NCI-H526 (cell line): ENCODE measurements around the gene PSTPIP1.
A peak's percentile ranks its signal among the peaks of the same experiment; 100 is the strongest.

Source experiments
- DNase-seq, 2 experiments: peaks; one replicate each; lab custom pipeline; 2025; lab: John Stamatoyannopoulos, UW

Gene PSTPIP1

GRCh38 chr15:77070180-77070494 lies 75.2 kb downstream of the PSTPIP1 start:
- DNase-seq, result no peak

- peak; percentile 80 to 98 for DNase-seq
These were observed 75.8 kb downstream of the PSTPIP1 start, which contains the start of gene TSPAN3 for GRCh38 chr15:77070495-77071304. Gene TSPAN3, minus strand, starts transcription at chr15:77071109. Its CDS starts 155 bp downstream, at chr15:77070954.

GRCh38 chr15:77071305-77072223 lies 76.6 kb downstream of the PSTPIP1 start:
- no peak for DNase-seq

GRCh38 chr15:77074350-77074749 lies 79.4 kb downstream of the PSTPIP1 start:
- DNase-seq, result no peak

- no peak for DNase-seq
These were observed 80.6 kb downstream of the PSTPIP1 start for GRCh38 chr15:77075528-77075927.

GRCh38 chr15:77076323-77076915 lies 81.5 kb downstream of the PSTPIP1 start:
- DNase-seq, result no peak

GRCh38 chr15:77081971-77082370 lies 87.0 kb downstream of the PSTPIP1 start:
- no peak for DNase-seq

- peak; percentile 93 to 98 for DNase-seq
These were observed 88.6 kb downstream of the PSTPIP1 start for GRCh38 chr15:77083381-77084160.

DNA sequence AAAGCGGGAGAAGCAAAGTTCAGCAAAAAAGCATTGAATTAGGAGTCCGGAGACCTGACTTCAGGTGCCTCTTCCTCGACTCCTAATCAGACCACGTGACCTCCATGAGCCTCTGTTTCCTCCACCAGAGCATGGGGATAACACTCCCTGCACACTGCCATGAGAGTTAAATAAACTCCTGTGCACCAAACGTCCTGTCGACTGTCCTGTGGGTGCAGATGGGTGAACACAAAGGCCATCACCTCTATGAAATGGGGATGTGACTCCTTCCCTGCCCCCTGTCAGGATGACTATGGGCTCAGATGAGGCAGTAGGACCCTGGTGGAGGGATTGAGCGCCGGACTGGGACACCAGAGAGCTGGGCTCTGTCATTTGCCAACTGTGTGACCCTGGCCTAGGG lies 89.5 kb downstream of the PSTPIP1 start:
- no peak for DNase-seq

DNA sequence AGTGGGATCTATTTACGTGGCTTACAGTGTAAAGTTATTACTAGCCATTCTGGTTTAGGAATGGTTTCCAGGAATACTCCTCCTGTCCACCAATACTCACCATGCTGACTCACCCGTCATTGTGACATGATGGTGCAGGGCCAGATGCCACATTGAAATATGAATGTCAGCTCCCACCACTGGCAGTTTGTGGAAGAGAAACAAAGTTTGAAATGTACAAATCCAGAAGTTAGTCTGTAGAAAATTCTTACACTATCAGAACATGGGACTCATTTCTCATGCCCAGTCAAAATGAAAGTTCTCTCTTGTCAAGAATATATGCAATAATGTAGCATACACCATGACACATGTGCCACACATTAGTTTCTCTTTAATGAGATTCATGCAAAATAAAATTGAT lies 90.4 kb downstream of the PSTPIP1 start:
- DNase-seq, result no peak
